Spleen (tissue), 11 donors: ENCODE data around the gene COLEC12. TPM values are rescaled to one million over a fixed set of nuclear protein-coding genes. Genes with fewer than 3 reads are reported as not detected.

ENCODE experiments used
- DNase-seq: peaks from one replicate; pipeline ENCODE4 v3.0.0-alpha.2; 2020
- H3K27ac ChIP-seq, 8 donors: fragments of 200-600 bp; sonication (generic) in 7 of 8; 1 replicate in 4 of 8; 2 replicates in 4 of 8; pipeline versions ENCODE4 v1.5.0 to v1.8.0; 2016 to 2021; ENCODE audit warnings: inconsistent platforms in 4 of 8, mild to moderate bottlenecking in 4 of 8, moderate library complexity in 1 of 8
- H3K27me3 ChIP-seq, 7 donors: fragments of 200-600 bp; sonication (generic) in 6 of 7; replicated peaks in 1 of 7; 1 replicate in 4 of 7; 2 replicates in 3 of 7; pipeline versions ENCODE4 v1.5.0 to v1.8.0; 2016 to 2021; ENCODE audit warnings: inconsistent platforms in 3 of 7, mild to moderate bottlenecking in 1 of 7
- H3K36me3 ChIP-seq, 6 donors: fragments of 200-600 bp; sonication (generic) in 5 of 6; 1 replicate in 4 of 6; 2 replicates in 2 of 6; pipeline versions ENCODE4 v1.5.0 to v1.8.0; 2016 to 2021; ENCODE audit warnings: inconsistent platforms in 2 of 6
- H3K4me1 ChIP-seq, 6 donors: fragments of 200-600 bp; sonication (generic) in 5 of 6; 1 replicate in 3 of 6; 2 replicates in 3 of 6; pipeline versions ENCODE4 v1.5.0 to v1.8.0; 2016 to 2021; ENCODE audit warnings: inconsistent platforms in 3 of 6
- H3K4me3 ChIP-seq, 8 donors: fragments of 200-600 bp; sonication (generic) in 7 of 8; 1 replicate in 4 of 8; 2 replicates in 4 of 8; pipeline versions ENCODE4 v1.5.0 to v1.8.0; 2016 to 2021; ENCODE audit warnings: inconsistent platforms in 4 of 8, mild to moderate bottlenecking in 4 of 8, moderate library complexity in 2 of 8
- H3K9me3 ChIP-seq, 8 donors: fragments of 200-600 bp; sonication (generic) in 7 of 8; 1 replicate in 4 of 8; 2 replicates in 4 of 8; pipeline versions ENCODE4 v1.5.0 to v1.8.0; 2016 to 2021; ENCODE audit warnings: inconsistent platforms in 4 of 8
- CTCF ChIP-seq, 11 experiments: fragments of 200-600 bp in 7 of 11; fragments of 450-650 bp in 4 of 11; sonication (generic) in 4 of 11; IDR thresholded peaks in 8 of 11; conservative IDR thresholded peaks in 3 of 11; 1 replicate in 7 of 11; 2 replicates in 4 of 11; pipeline versions ENCODE4 v1.4.0 to v1.8.0; 2016 to 2021; ENCODE audit warnings: antibody characterized with exemption in 11 of 11, inconsistent platforms in 4 of 11, mild to moderate bottlenecking in 1 of 11
- POLR2A ChIP-seq, 3 donors: fragments of 450-650 bp; IDR thresholded peaks; one replicate each; pipeline ENCODE4 v1.5.1; 2017; ENCODE audit warnings: antibody characterized with exemption in 3 of 3, mild to moderate bottlenecking in 1 of 3
- POLR2AphosphoS5 ChIP-seq, 3 donors: sonication (generic); formaldehyde crosslinking; IDR thresholded peaks; one replicate each; pipeline ENCODE4 v1.5.1; 2017; ENCODE audit warnings: antibody characterized with exemption in 3 of 3
- WGBS, 5 donors: extraction: QIAGEN DNeasy Blood & Tissue Kit in 3 of 5; methylation state at CpG; one replicate each; pipeline versions ENCODE4 v1.1.5 to v1.1.7; 2013 to 2018; 5-methylcytosine and 5-hydroxymethylcytosine counted together
- intact Hi-C: fragments of 100-400 bp; cut with DNase I; formaldehyde crosslinking; loops from one replicate; pipeline ENCODE4 v1.15.0; 2023; ENCODE audit warnings: low total_unique reads
- polyA plus RNA-seq, 3 donors: library from polyadenylated mRNA; stranded (reverse); fragments of 200-250 nt; gene quantifications; one replicate each; pipeline ENCODE4 v1.2.1, GENCODE V29; 2013
- total RNA-seq, 7 donors: library from RNA; depleted of rRNA in 3 of 7; stranded (reverse); fragments of >200 nt in 3 of 7; fragmentation: NEBNext Ultra II Directional in 4 of 7; extraction: Animal tissue kit (Norgen Biotek cat#: 25700) in 4 of 7; gene quantifications; one replicate each; pipeline versions ENCODE4 v1.1.0 to v1.2.1, GENCODE V29; 2016 to 2021
- donor health status: healthy with polysubstance abuse.
- donor health status: DM: no; HTN: no; CAD: no; lungs with moderate emphysema.
- donor health status: DM: no; HTN: no; CAD: no.
- donor health status: Bipolar disorder and iron deficiency.
- donor health status: healthy.
- donor health status: DM: no; HTN: no; CAD: no.
- donor health status: DM: yes; HTN: yes; CAD: no.

COLEC12 gene
- total and polyA plus RNA-seq, 10 donors = 0.13 to 4.5 (median 1.0) TPM

- Histone ChIP-seq H3K27ac (no peak overlapping the region), H3K27me3 (no peaks in the 10 kb centered on the region), H3K4me3 (no peak overlapping the region), H3K9me3 (no peaks in the 10 kb centered on the region), H3K4me1 (no peaks in the 10 kb centered on the region), H3K36me3 (no peaks in the 10 kb centered on the region)
- no peak for DNase-seq
- no peak for TF ChIP-seq CTCF (IDR thresholded peaks at IDR 0.05 in 8 of 11, conservative IDR thresholded peaks at IDR 0.05 in 3 of 11)
- intact Hi-C loops = no loop called here
- WGBS, 5 donors = 75 to 87% (median 82%) methylated on average over 7 of the region's 7 CpGs
Measured at GRCh38 chr18:306608-307255, 193.8 kb downstream of the COLEC12 start.

- WGBS, 5 donors = 72 to 86% (median 82%) methylated on average over 6 of the region's 6 CpGs
- intact Hi-C loops = no loop called here
- Histone ChIP-seq H3K27me3 (no peaks in the 10 kb centered on the region), H3K27ac (no peak overlapping the region), H3K9me3 (no peaks in the 10 kb centered on the region), H3K4me3 (no peak overlapping the region), H3K4me1 (no peaks in the 10 kb centered on the region), H3K36me3 (no peaks in the 10 kb centered on the region)
- TF ChIP-seq POLR2A (IDR thresholded peaks at IDR 0.05) (no peak), CTCF (IDR thresholded peaks at IDR 0.05 in 8 of 11, conservative IDR thresholded peaks at IDR 0.05 in 3 of 11) (no peak), POLR2AphosphoS5 (IDR thresholded peaks at IDR 0.05) (no peak)
- DNase-seq = no peak
Measured at GRCh38 chr18:305003-305501, 195.4 kb downstream of the COLEC12 start.

DNA sequence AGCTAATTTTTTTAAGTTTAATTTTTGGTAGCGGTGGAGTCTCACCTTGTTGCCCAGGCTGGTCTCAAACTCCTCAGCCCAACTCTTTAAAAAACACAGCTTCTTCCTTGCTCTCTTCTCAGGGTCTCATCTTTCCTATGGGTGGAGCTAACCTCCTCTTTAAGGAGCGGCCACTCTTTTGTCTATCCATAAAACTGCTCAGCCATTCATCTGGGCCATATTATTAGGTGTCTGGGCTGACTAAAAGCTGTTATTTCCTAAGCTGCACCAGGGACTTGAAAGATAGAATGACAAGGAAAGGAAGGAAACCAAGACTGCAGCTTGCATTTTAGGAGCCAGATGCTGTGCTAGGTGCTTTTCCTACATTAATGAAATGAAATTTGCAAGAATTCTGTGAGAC lies 196.9 kb downstream of the COLEC12 start:
- TF ChIP-seq POLR2A (IDR thresholded peaks at IDR 0.05) (no peak), CTCF (IDR thresholded peaks at IDR 0.05 in 8 of 11, conservative IDR thresholded peaks at IDR 0.05 in 3 of 11) (no peak), POLR2AphosphoS5 (IDR thresholded peaks at IDR 0.05) (no peak)
- Histone ChIP-seq H3K9me3 (no peaks in the 10 kb centered on the region), H3K27ac (no peak overlapping the region), H3K27me3 (no peaks in the 10 kb centered on the region), H3K36me3 (no peaks in the 10 kb centered on the region), H3K4me1 (no peaks in the 10 kb centered on the region), H3K4me3 (no peak overlapping the region)
- DNase-seq = no peak
- intact Hi-C loops = no loop called here
- WGBS, 5 donors = 89 to 96% (median 91%) methylated on average over 2 of the region's 2 CpGs

DNA sequence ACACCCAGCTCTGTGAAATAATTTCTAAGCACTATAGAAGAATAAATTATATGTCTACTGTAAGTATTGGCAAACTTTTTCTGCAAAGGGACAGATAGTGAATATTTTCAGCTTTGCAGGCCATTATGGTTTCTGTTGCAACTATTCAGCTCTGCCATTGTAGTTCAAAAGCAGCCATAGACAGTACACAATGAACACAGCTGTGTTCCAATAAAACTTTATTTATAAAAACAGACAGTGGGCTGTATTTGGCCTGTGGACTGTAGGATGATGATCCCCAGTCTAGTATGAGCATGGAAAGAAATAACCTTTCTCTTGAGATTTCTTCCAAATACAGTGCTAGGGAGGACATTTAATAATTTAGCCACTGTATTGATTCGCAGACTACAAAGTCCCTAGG lies 197.5 kb downstream of the COLEC12 start:
- intact Hi-C loops = no loop called here
- TF ChIP-seq CTCF (IDR thresholded peaks at IDR 0.05 in 8 of 11, conservative IDR thresholded peaks at IDR 0.05 in 3 of 11) (no peak), POLR2A (IDR thresholded peaks at IDR 0.05) (no peak), POLR2AphosphoS5 (IDR thresholded peaks at IDR 0.05) (no peak)
- 0 to 97% (median 87%) methylated on average over 1 of the region's 1 CpG for WGBS, 5 donors
- no peaks in the 10 kb centered on the region for H3K36me3 ChIP-seq
- no peaks in the 10 kb centered on the region for H3K27me3 ChIP-seq
- no peak overlapping the region for H3K4me3 ChIP-seq
- no peaks in the 10 kb centered on the region for H3K9me3 ChIP-seq
- no peak overlapping the region for H3K27ac ChIP-seq
- DNase-seq = no peak
- no peaks in the 10 kb centered on the region for H3K4me1 ChIP-seq
